ENCODE measurements around the gene ZNF391.
A peak's percentile ranks its signal among the peaks of the same experiment; 100 is the strongest.

The ZNF391 gene

DNA sequence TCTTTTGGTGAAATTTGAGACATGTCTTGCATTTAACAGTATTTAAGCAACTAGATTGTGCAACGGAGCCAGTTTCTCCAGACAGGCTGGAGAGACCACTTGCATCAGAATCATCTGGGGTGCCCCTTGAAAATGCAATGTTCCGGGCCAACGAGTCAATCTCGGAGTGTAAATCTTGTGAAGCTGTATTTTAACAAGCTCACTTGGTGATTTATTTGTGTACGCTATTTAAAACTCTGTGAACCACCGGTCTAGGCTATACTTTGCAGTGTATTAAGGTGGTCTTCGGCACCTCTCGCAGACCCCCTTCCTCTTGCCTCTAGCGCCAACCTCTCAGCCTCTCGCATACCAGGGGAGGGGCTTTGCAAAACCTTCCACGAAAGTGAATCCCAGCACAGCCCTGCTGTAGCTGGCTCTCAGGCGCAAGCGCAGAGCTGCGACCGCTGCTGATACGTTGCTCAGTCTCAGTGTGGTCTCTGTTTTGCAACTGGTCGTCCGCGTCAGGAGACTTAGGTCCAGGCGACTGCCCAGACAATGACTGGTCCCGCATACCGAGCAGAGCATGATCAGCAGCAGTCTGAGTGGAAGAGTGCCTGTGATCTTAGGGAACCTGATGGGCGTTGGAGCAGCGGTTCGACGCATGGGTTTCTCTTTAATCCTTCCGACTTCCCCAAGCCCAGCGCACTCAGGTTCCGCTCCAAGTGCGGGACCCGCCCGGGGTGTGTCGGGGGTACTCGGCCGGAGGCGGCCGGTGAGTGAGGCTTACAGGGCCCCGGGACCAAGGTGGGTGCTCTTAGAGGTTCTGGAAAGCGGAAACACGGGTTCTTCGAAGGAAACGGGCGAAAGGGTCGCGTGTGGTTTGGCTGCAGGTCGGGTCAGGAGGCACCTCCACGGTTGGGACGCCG lies at the start of gene ZNF391:
Gene ZNF391 (plus strand): TSS at position 467 of the 905 bp plus-strand sequence. CDS start 11,612 bp downstream, outside the sequence.
- TF ChIP-seq, protein P1, sequence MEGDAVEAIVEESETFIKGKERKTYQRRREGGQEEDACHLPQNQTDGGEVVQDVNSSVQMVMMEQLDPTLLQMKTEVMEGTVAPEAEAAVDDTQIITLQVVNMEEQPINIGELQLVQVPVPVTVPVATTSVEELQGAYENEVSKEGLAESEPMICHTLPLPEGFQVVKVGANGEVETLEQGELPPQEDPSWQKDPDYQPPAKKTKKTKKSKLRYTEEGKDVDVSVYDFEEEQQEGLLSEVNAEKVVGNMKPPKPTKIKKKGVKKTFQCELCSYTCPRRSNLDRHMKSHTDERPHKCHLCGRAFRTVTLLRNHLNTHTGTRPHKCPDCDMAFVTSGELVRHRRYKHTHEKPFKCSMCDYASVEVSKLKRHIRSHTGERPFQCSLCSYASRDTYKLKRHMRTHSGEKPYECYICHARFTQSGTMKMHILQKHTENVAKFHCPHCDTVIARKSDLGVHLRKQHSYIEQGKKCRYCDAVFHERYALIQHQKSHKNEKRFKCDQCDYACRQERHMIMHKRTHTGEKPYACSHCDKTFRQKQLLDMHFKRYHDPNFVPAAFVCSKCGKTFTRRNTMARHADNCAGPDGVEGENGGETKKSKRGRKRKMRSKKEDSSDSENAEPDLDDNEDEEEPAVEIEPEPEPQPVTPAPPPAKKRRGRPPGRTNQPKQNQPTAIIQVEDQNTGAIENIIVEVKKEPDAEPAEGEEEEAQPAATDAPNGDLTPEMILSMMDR (IDR thresholded peaks at IDR 0.05; ENCODE audit: low read depth, low read length, missing control alignments), result no peak
- peak; percentile 88 for DNase-seq
- in situ Hi-C loops (cut with HindIII; ENCODE audit: low pct_ligation_motif_present, low sequenced_read_pairs), result no loop called here
- H3K36me3 ChIP-seq (replicated peaks), result no peaks in the 10 kb centered on the region
- H3K27me3 ChIP-seq (replicated peaks), result no peaks in the 10 kb centered on the region
- peak within 1 kb of the TSS; percentile 85 for H3K4me3 ChIP-seq (ENCODE audit: low read depth, low read length)
- peak within 1 kb of the TSS; percentile 6 for H3K27ac ChIP-seq

- no peak overlapping the region for H3K4me3 ChIP-seq (ENCODE audit: low read depth, low read length)
- no peaks in the 10 kb centered on the region for H3K36me3 ChIP-seq (replicated peaks)
- in situ Hi-C loops (cut with HindIII; ENCODE audit: low pct_ligation_motif_present, low sequenced_read_pairs), result no loop called here
- TF ChIP-seq, protein P1 (IDR thresholded peaks at IDR 0.05; ENCODE audit: low read depth, low read length, missing control alignments), result no peak
- no peaks in the 10 kb centered on the region for H3K27me3 ChIP-seq (replicated peaks)
- DNase-seq, result no peak
- no peak overlapping the region for H3K27ac ChIP-seq
Measured at GRCh38 chr6:27352850-27353249, 35.7 kb upstream of the ZNF391 start.

- H3K36me3 ChIP-seq (replicated peaks), result no peaks in the 10 kb centered on the region
- no peak overlapping the region for H3K27ac ChIP-seq
- TF ChIP-seq, protein P1 (IDR thresholded peaks at IDR 0.05; ENCODE audit: low read depth, low read length, missing control alignments), result no peak
- no peak for DNase-seq
- H3K4me3 ChIP-seq (ENCODE audit: low read depth, low read length), result no peak overlapping the region
- in situ Hi-C loops (cut with HindIII; ENCODE audit: low pct_ligation_motif_present, low sequenced_read_pairs), result no loop called here
- no peaks in the 10 kb centered on the region for H3K27me3 ChIP-seq (replicated peaks)
Measured at GRCh38 chr6:27358786-27359185, 29.8 kb upstream of the ZNF391 start.

GRCh38 chr6:27359231-27359630 lies 29.3 kb upstream of the ZNF391 start:
- Histone ChIP-seq H3K4me3 (ENCODE audit: low read depth, low read length) (no peak overlapping the region), H3K27ac (no peak overlapping the region), H3K36me3 (replicated peaks) (no peaks in the 10 kb centered on the region), H3K27me3 (replicated peaks) (no peaks in the 10 kb centered on the region)
- no peak for DNase-seq
- TF ChIP-seq, protein P1 (IDR thresholded peaks at IDR 0.05; ENCODE audit: low read depth, low read length, missing control alignments), result no peak
- in situ Hi-C loops (cut with HindIII; ENCODE audit: low pct_ligation_motif_present, low sequenced_read_pairs), result no loop called here

GRCh38 chr6:27368202-27368601 lies 20.4 kb upstream of the ZNF391 start:
- Histone ChIP-seq H3K27ac (no peak overlapping the region), H3K36me3 (replicated peaks) (no peaks in the 10 kb centered on the region), H3K4me3 (ENCODE audit: low read depth, low read length) (no peak overlapping the region), H3K27me3 (replicated peaks) (no peaks in the 10 kb centered on the region)
- TF ChIP-seq, protein P1 (IDR thresholded peaks at IDR 0.05; ENCODE audit: low read depth, low read length, missing control alignments), result no peak
- no peak for DNase-seq
- in situ Hi-C loops (cut with HindIII; ENCODE audit: low pct_ligation_motif_present, low sequenced_read_pairs), result no loop called here
